ENCODE data around the gene GPR157.

GPR157 gene

GRCh38 chr1:9080705-9081291 is 48.1 kb downstream of the GPR157 start:
- no peak overlapping the region for H3K4me3 ChIP-seq
- no peak for DNase-seq
- peaks cover 0 to 13% of the 10 kb centered on the region in 2 donors for H3K27me3 ChIP-seq
- H3K27ac ChIP-seq = no peak overlapping the region
- H3K9me3 ChIP-seq = no peaks in the 10 kb centered on the region
- H3K4me1 ChIP-seq = peaks cover 0 to 16% (median 12%) of the 10 kb centered on the region in 4 donors
- intact Hi-C loops (cut with DNase I; ENCODE audit: low total_unique reads) = loop anchor here (10.0 kb wide), 1 partner anchor 156 kb away; no protein-coding TSS in a partner anchor
- no peaks in the 10 kb centered on the region for H3K36me3 ChIP-seq
- no peak for TF ChIP-seq CTCF (IDR thresholded peaks at IDR 0.05)

DNA sequence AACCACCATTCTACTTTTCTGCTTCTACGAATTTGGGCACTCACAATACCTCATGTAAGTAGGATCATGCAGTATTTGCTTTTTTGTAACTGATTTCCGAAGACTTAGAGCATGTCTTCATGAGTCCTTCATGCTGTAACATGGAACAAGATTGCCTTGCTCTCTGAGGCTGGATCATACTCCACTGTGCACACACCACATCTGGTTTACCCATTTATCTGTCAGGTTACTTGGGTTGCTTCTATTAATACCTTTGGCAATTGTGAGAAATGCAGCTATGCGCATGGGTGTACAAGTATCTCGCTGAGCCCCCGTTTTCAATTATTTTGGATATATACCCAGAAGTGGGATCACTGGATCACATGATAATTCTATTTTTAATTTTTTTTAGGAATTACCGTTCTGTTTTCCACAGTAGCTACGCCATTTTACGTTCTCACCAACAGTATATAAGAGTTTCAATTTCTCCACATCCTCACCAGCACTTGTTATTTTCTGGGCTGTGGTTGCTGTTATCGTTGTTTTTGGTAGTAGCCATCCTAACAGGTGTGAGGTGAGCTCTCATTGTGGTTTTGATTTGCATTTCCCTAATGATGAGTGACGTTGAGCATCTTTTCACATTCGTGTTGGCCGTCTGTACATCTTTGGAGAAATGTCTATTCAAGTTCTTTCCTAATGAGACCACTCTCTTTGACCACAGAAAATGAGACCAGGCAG is 48.8 kb downstream of the GPR157 start:
- no peak overlapping the region for H3K27ac ChIP-seq
- no peaks in the 10 kb centered on the region for H3K36me3 ChIP-seq
- DNase-seq = no peak
- H3K4me3 ChIP-seq = no peak overlapping the region
- H3K27me3 ChIP-seq = peaks cover 0 to 14% of the 10 kb centered on the region in 2 donors
- peaks cover 0 to 9% (median 6%) of the 10 kb centered on the region in 4 donors for H3K4me1 ChIP-seq
- TF ChIP-seq CTCF (IDR thresholded peaks at IDR 0.05) = no peak
- no peaks in the 10 kb centered on the region for H3K9me3 ChIP-seq
- intact Hi-C loops (cut with DNase I; ENCODE audit: low total_unique reads) = loop anchor here (10.0 kb wide), 1 partner anchor 155 kb away; no protein-coding TSS in a partner anchor

GRCh38 chr1:9078752-9079500 is 50.0 kb downstream of the GPR157 start:
- intact Hi-C loops (cut with DNase I; ENCODE audit: low total_unique reads) = no loop called here
- Histone ChIP-seq H3K27ac (no peak overlapping the region), H3K4me3 (no peak overlapping the region), H3K27me3 (peaks cover 0 to 18% of the 10 kb centered on the region in 2 donors), H3K36me3 (no peaks in the 10 kb centered on the region), H3K9me3 (no peaks in the 10 kb centered on the region), H3K4me1 (no peaks in the 10 kb centered on the region)
- TF ChIP-seq CTCF (IDR thresholded peaks at IDR 0.05) = no peak
- no peak for DNase-seq

GRCh38 chr1:9078015-9078751 is 50.7 kb downstream of the GPR157 start:
- no peak for TF ChIP-seq CTCF (IDR thresholded peaks at IDR 0.05)
- no peaks in the 10 kb centered on the region for H3K9me3 ChIP-seq
- no peak for DNase-seq
- H3K4me1 ChIP-seq = no peaks in the 10 kb centered on the region
- intact Hi-C loops (cut with DNase I; ENCODE audit: low total_unique reads) = no loop called here
- H3K36me3 ChIP-seq = no peaks in the 10 kb centered on the region
- H3K27ac ChIP-seq = no peak overlapping the region
- H3K4me3 ChIP-seq = no peak overlapping the region
- H3K27me3 ChIP-seq = peaks cover 0 to 23% of the 10 kb centered on the region in 2 donors

- H3K9me3 ChIP-seq = no peaks in the 10 kb centered on the region
- no peak overlapping the region for H3K27ac ChIP-seq
- TF ChIP-seq CTCF (IDR thresholded peaks at IDR 0.05) = no peak
- no peaks in the 10 kb centered on the region for H3K36me3 ChIP-seq
- peaks cover 0 to 23% of the 10 kb centered on the region in 2 donors for H3K27me3 ChIP-seq
- peaks cover 0 to 5% (median 0%) of the 10 kb centered on the region in 4 donors for H3K4me1 ChIP-seq
- DNase-seq = no peak
- no peak overlapping the region for H3K4me3 ChIP-seq
- intact Hi-C loops (cut with DNase I; ENCODE audit: low total_unique reads) = no loop called here
Measured at GRCh38 chr1:9075022-9075421, 53.9 kb downstream of the GPR157 start.
